SK-N-SH (cell line): ENCODE data around the gene LCNL1. TPM values are rescaled to one million over a fixed set of nuclear protein-coding genes. Genes with fewer than 3 reads are reported as not detected.
"Not testable (repeated sequence)": the region's sequence is repeated elsewhere in the genome, so short reads cannot be mapped to it uniquely, and the experiment has no call there.

Experiments
- CTCF ChIA-PET: fragments of 300-600, 350-600 bp; formaldehyde crosslinking; extraction: SDS; loops from one replicate; lab custom pipeline; 2021; lab: Yijun Ruan, JAX
- POLR2A ChIA-PET: fragments of 350-600 bp; sonication (Branson Sonifier 250); formaldehyde crosslinking; extraction: SDS; loops from one replicate; lab custom pipeline; 2020; ENCODE audit warnings: antibody characterized with exemption, inconsistent platforms; lab: Yijun Ruan, JAX
- DNase-seq: peaks from one replicate; pipeline ENCODE4 v3.0.0; 2012
- H2AFZ ChIP-seq: fragments of 200-600 bp; sonication (generic); 2 replicates; pipeline ENCODE4 v1.8.1; 2016; ENCODE audit warnings: antibody characterized with exemption, mild to moderate bottlenecking, low read depth
- H3F3A ChIP-seq: fragments of 200-600 bp; sonication (generic); replicated peaks from 2 replicates; pipeline ENCODE3; 2016; ENCODE audit warnings: antibody characterized with exemption, mild to moderate bottlenecking; ENCODE audit not compliant: insufficient read depth
- H3K27ac ChIP-seq, 2 experiments: fragments of 200-500 bp in 1 of 2; fragments of 200-600 bp in 1 of 2; sonication (Bioruptor generic) in 1 of 2; sonication (generic), shearing (Covaris generic) in 1 of 2; 2 replicates each; pipeline versions ENCODE4 v1.5.1 to v1.6.1; 2014 to 2016; ENCODE audit warnings: low read depth in 2 of 2, inconsistent platforms in 1 of 2, low read length in 1 of 2, mild to moderate bottlenecking in 1 of 2, mixed read lengths in 1 of 2
- H3K27me3 ChIP-seq: fragments of 200-600 bp; sonication (generic), shearing (Covaris generic); 2 replicates; pipeline ENCODE4 v1.6.1; 2016; ENCODE audit warnings: mixed run types; ENCODE audit not compliant: insufficient read depth
- H3K36me3 ChIP-seq, 2 experiments: fragments of 200-500 bp in 1 of 2; fragments of 200-600 bp in 1 of 2; sonication (Bioruptor generic) in 1 of 2; sonication (generic) in 1 of 2; replicated peaks in 1 of 2; 2 replicates each; pipeline versions ENCODE3 to v1.5.1; 2014 to 2016; ENCODE audit warnings: low read length in 1 of 2, mild to moderate bottlenecking in 1 of 2; ENCODE audit not compliant: insufficient read depth in 2 of 2, control insufficient read depth in 1 of 2
- H3K4me1 ChIP-seq, 2 experiments: fragments of 200-500 bp in 1 of 2; fragments of 200-600 bp in 1 of 2; sonication (Bioruptor generic) in 1 of 2; sonication (generic), shearing (Covaris generic) in 1 of 2; 2 replicates each; pipeline versions ENCODE4 v1.5.1 to v1.6.1; 2014 to 2016; ENCODE audit warnings: low read depth in 1 of 2, low read length in 1 of 2, mixed run types in 1 of 2; ENCODE audit not compliant: insufficient read depth in 2 of 2, control insufficient read depth in 1 of 2
- H3K4me2 ChIP-seq: fragments of 200-600 bp; sonication (generic), shearing (Covaris generic); 2 replicates; pipeline ENCODE4 v1.6.1; 2017; ENCODE audit warnings: mixed run types
- H3K4me3 ChIP-seq, 2 experiments: fragments of 200-500 bp in 1 of 2; fragments of 200-600 bp in 1 of 2; sonication (Bioruptor generic) in 1 of 2; sonication (generic), shearing (Covaris generic) in 1 of 2; 2 replicates each; pipeline versions ENCODE4 v1.5.1 to v1.8.1; 2014 to 2016; ENCODE audit warnings: low read depth in 2 of 2, inconsistent platforms in 1 of 2, low read length in 1 of 2, mild to moderate bottlenecking in 1 of 2, mixed read lengths in 1 of 2, moderate library complexity in 1 of 2
- H3K79me2 ChIP-seq: fragments of 200-600 bp; sonication (generic); 2 replicates; pipeline ENCODE4 v1.8.1; 2017; ENCODE audit warnings: mild to moderate bottlenecking; ENCODE audit not compliant: insufficient read depth
- H3K9ac ChIP-seq: fragments of 200-600 bp; sonication (generic); 2 replicates; pipeline ENCODE4 v1.6.1; 2017; ENCODE audit warnings: mixed run types
- H3K9me2 ChIP-seq: fragments of 200-600 bp; sonication (generic); 2 replicates; pipeline ENCODE4 v1.6.1; 2017; ENCODE audit warnings: mixed run types
- H3K9me3 ChIP-seq: fragments of 200-600 bp; sonication (generic); 2 replicates; pipeline ENCODE4 v1.6.1; 2017; ENCODE audit warnings: mixed run types, mild to moderate bottlenecking, moderate library complexity
- H4K20me1 ChIP-seq: fragments of 200-600 bp; sonication (generic); 2 replicates; pipeline ENCODE4 v1.6.1; 2017; ENCODE audit warnings: mild to moderate bottlenecking, mixed run types; ENCODE audit not compliant: insufficient read depth
- CHD2 ChIP-seq: fragments of 150-350 bp; IDR thresholded peaks from 2 replicates; pipeline ENCODE4 v1.6.1; 2018; ENCODE audit warnings: low read length; ENCODE audit not compliant: partially characterized antibody
- GABPA ChIP-seq: IDR thresholded peaks from 2 replicates; pipeline ENCODE4 v1.4.0; 2012; ENCODE audit warnings: low read depth, mild to moderate bottlenecking
- GATA2 ChIP-seq: sonication (generic); formaldehyde crosslinking; IDR thresholded peaks from 2 replicates; pipeline ENCODE4 v1.5.0; 2020; ENCODE audit warnings: mild to moderate bottlenecking, missing genetic modification reagents
- JUND ChIP-seq: IDR thresholded peaks from 2 replicates; pipeline ENCODE4 v1.4.0; 2012
- NRF1 ChIP-seq: IDR thresholded peaks from 2 replicates; pipeline ENCODE4 v1.6.1; 2012; ENCODE audit warnings: low read depth, mild to moderate bottlenecking, low read length
- RAD21 ChIP-seq: IDR thresholded peaks from 2 replicates; pipeline ENCODE4 v1.6.1; 2012; ENCODE audit warnings: mild to moderate bottlenecking, low read length
- RCOR1 ChIP-seq: fragments of 150-350 bp; IDR thresholded peaks from 2 replicates; pipeline ENCODE4 v1.6.1; 2017; ENCODE audit warnings: antibody characterized with exemption, low read length
- RXRA ChIP-seq: IDR thresholded peaks from 2 replicates; pipeline ENCODE4 v1.4.0; 2012; ENCODE audit warnings: low read depth, mild to moderate bottlenecking, borderline replicate concordance
- SMC3 ChIP-seq: IDR thresholded peaks from 2 replicates; pipeline ENCODE4 v1.6.1; 2012; ENCODE audit warnings: low read depth, low read length, improper control_type of control experiment
- WGBS: methylation state at CpG from one replicate; pipeline ENCODE4 v1.1.6; 2017; ENCODE audit warnings: low lambda C conversion rate; 5-methylcytosine and 5-hydroxymethylcytosine counted together
- polyA plus RNA-seq, 3 experiments: library from polyadenylated mRNA; depleted of rRNA; stranded (reverse); fragments of >200 nt; gene quantifications; 2 replicates each; pipeline ENCODE4 v1.2.3, GENCODE V29; 2012
- TF ChIP-seq, protein P1 (sequence below): fragments of 200-600 bp; sonication (generic); IDR thresholded peaks from 2 replicates; pipeline ENCODE4 v1.6.1; 2017; ENCODE audit warnings: antibody characterized with exemption, mild to moderate bottlenecking, moderate library complexity
- TF ChIP-seq, protein P2 (sequence below): IDR thresholded peaks from 2 replicates; pipeline ENCODE4 v1.4.0; 2012; ENCODE audit warnings: low read depth, borderline replicate concordance
- TF ChIP-seq, protein P3 (sequence below): IDR thresholded peaks from 2 replicates; pipeline ENCODE4 v1.6.1; 2012; ENCODE audit warnings: mild to moderate bottlenecking, low read depth, low read length, moderate library complexity

Gene LCNL1
- polyA plus RNA-seq, 1 of the 3 experiments (the other 2 are of a cell fraction) = not detected

DNA sequence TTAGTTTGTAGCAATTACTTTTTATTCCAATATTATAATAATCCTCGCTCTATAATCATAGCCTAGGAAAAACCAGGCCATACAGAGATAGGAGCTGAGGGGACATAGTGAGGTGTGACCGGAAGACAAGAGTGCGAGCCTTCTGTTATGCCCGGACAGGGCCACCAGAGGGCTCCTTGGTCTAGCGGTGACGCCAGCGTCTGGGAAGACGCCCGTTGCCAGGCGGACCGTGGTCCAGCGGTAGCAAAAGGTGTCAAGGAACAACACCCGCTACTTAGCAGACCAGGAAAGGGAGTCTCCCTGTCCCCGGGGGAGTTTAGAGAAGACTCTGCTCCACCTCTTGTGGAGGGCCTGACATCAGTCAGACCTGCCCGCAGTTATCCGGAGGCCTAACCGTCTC lies 21.5 kb downstream of the LCNL1 start:
- H4K20me1 ChIP-seq, H3K79me2 ChIP-seq, H3K4me3 ChIP-seq, H3K9ac ChIP-seq, H3K9me3 ChIP-seq, H3K9me2 ChIP-seq, H3K36me3 ChIP-seq, H3K4me2 ChIP-seq, H2AFZ ChIP-seq, POLR2A ChIA-PET, H3F3A ChIP-seq, DNase-seq, H3K27me3 ChIP-seq, H3K27ac ChIP-seq, H3K4me1 ChIP-seq: not testable (repeated sequence)
- TF ChIP-seq, protein P1, sequence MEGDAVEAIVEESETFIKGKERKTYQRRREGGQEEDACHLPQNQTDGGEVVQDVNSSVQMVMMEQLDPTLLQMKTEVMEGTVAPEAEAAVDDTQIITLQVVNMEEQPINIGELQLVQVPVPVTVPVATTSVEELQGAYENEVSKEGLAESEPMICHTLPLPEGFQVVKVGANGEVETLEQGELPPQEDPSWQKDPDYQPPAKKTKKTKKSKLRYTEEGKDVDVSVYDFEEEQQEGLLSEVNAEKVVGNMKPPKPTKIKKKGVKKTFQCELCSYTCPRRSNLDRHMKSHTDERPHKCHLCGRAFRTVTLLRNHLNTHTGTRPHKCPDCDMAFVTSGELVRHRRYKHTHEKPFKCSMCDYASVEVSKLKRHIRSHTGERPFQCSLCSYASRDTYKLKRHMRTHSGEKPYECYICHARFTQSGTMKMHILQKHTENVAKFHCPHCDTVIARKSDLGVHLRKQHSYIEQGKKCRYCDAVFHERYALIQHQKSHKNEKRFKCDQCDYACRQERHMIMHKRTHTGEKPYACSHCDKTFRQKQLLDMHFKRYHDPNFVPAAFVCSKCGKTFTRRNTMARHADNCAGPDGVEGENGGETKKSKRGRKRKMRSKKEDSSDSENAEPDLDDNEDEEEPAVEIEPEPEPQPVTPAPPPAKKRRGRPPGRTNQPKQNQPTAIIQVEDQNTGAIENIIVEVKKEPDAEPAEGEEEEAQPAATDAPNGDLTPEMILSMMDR = peak; percentile 52
- TF ChIP-seq SMC3 = peak; percentile 18; the same call in 1 of the 2 replicates
- WGBS = 45% methylated on average over 13 of the region's 17 CpGs
- CTCF ChIA-PET = interaction anchor here (1.7 to 1.9 kb wide), 2 partner anchors 22 to 31 kb away, joined by 5 to 6 read pairs; no protein-coding TSS in a partner anchor

DNA sequence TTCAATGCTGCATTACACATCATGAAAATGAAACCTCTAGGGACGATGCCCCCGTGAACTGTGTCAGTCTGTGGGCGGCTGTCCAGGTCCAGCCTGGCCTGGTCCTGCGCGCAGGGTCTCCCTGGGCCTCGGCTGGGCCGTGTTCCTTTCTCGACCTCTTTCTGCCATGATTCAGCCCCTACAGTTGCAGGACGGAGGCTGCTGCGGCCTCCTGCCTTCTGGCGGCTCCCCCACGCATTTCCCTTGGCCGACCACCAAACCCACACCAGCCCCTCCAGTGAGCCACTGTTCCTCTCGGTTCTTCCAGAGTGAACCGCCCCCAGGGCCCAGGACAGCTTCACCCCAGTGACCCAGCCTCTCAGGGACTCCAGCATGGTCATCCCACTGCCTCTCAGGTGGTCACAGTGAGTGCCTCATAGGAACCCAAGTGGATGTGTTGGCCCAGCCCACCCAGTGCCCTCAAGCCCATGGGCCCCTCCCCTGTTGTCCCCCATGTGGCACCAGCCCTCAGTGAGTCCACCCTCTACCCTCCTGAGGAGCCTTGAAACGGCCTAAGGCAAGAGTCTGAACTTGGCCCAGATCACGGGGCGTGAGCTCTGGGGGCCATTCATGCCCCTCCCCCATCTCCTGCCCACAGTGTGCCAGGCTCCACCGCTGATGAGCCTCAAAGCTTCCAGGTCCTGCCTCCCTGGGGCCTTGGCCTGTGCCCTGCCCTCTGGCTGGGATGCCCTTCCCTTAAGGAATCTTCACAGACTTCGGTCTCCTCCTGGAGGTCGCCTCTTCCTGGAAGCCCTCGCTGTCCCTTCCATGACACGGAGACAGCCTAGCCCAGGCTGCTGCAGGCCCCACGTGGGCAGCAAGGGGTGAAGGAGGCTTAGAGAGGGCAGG lies 23.6 kb downstream of the LCNL1 start:
- Histone ChIP-seq H3K4me2 (no peak overlapping the region), H3K79me2 (no peaks in the 10 kb centered on the region), H3K27me3 (no peaks in the 10 kb centered on the region), H3K4me3 (no peak overlapping the region), H3K9me3 (no peaks in the 10 kb centered on the region), H3K27ac (no peak overlapping the region)
- 86% methylated on average over 18 of the region's 24 CpGs for WGBS
- CTCF ChIA-PET = interaction anchor here (0.6 to 3.1 kb wide), 5 partner anchors 13 to 62 kb away, joined by 3 to 16 read pairs (median 3); partner anchors contain the start of gene ABCA2
- no peak for TF ChIP-seq GABPA
- TF ChIP-seq SMC3 = no peak
- TF ChIP-seq, protein P2, sequence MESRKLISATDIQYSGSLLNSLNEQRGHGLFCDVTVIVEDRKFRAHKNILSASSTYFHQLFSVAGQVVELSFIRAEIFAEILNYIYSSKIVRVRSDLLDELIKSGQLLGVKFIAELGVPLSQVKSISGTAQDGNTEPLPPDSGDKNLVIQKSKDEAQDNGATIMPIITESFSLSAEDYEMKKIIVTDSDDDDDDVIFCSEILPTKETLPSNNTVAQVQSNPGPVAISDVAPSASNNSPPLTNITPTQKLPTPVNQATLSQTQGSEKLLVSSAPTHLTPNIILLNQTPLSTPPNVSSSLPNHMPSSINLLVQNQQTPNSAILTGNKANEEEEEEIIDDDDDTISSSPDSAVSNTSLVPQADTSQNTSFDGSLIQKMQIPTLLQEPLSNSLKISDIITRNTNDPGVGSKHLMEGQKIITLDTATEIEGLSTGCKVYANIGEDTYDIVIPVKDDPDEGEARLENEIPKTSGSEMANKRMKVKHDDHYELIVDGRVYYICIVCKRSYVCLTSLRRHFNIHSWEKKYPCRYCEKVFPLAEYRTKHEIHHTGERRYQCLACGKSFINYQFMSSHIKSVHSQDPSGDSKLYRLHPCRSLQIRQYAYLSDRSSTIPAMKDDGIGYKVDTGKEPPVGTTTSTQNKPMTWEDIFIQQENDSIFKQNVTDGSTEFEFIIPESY = no peak
- TF ChIP-seq JUND = no peak
- TF ChIP-seq, protein P1 = no peak
- TF ChIP-seq CHD2 = no peak
- TF ChIP-seq RXRA = no peak
- TF ChIP-seq NRF1 = no peak
- TF ChIP-seq, protein P3, sequence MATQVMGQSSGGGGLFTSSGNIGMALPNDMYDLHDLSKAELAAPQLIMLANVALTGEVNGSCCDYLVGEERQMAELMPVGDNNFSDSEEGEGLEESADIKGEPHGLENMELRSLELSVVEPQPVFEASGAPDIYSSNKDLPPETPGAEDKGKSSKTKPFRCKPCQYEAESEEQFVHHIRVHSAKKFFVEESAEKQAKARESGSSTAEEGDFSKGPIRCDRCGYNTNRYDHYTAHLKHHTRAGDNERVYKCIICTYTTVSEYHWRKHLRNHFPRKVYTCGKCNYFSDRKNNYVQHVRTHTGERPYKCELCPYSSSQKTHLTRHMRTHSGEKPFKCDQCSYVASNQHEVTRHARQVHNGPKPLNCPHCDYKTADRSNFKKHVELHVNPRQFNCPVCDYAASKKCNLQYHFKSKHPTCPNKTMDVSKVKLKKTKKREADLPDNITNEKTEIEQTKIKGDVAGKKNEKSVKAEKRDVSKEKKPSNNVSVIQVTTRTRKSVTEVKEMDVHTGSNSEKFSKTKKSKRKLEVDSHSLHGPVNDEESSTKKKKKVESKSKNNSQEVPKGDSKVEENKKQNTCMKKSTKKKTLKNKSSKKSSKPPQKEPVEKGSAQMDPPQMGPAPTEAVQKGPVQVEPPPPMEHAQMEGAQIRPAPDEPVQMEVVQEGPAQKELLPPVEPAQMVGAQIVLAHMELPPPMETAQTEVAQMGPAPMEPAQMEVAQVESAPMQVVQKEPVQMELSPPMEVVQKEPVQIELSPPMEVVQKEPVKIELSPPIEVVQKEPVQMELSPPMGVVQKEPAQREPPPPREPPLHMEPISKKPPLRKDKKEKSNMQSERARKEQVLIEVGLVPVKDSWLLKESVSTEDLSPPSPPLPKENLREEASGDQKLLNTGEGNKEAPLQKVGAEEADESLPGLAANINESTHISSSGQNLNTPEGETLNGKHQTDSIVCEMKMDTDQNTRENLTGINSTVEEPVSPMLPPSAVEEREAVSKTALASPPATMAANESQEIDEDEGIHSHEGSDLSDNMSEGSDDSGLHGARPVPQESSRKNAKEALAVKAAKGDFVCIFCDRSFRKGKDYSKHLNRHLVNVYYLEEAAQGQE = no peak
- no peak for TF ChIP-seq RAD21
- no peak for TF ChIP-seq GATA2 (CRISPR knock-in tag)
- TF ChIP-seq RCOR1 = no peak
- TF ChIP-seq, all 33 proteins: peak for 0
- Histone ChIP-seq H3K9ac (no peak overlapping the region), H2AFZ (no peak overlapping the region), H4K20me1 (no peaks in the 10 kb centered on the region), H3F3A (no peaks in the 10 kb centered on the region), H3K4me1 (no peaks in the 10 kb centered on the region), H3K36me3 (peaks cover 0 to 6% of the 10 kb centered on the region in 2 experiments), H3K9me2 (no peaks in the 10 kb centered on the region)
- POLR2A ChIA-PET = no interaction called here
- DNase-seq = no peak
